ENCODE data around the gene MCAT. TPM values are rescaled to one million over a fixed set of nuclear protein-coding genes. Genes with fewer than 3 reads are reported as not detected.

The MCAT gene
- total RNA-seq, 2 experiments from 2014 or later, result 8.5 to 8.8 TPM

DNA sequence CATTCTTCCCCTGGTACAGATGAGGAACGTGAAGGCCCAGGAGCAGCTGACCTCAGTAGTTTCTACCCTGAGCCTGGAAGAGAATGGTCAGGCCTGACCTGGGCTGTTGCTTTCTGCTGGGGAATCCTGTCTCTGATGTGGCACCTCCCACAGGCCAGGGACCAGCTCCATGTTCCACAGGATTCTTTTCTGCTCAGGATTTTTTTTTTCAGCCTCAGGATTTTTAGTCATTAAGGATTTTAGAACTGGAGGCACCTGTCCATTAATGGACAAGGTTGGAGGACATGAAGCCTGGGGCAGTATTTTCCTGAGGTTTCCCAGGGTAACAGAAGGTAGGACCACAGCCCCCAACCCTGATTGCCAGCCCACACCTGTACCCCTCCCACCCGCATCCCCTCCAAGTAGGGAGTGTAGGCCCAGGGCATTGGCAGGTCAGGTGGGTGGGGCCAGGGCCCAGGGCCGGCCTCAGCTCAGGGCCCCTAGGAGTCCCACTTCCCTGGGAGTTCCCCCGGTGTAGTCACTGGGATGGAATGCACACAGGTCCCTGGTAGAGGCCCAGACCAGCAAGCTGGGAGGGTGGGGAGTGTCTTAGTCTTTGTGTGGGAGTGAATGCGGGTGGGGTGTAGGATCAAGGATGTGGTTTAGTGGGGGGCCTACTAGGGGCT is 16.6 kb downstream of the MCAT start:
- Mint-ChIP-seq H3K4me3 (no peak overlapping the region), H3K27me3 (no peaks in the 10 kb centered on the region), H3K9me3 (no peaks in the 10 kb centered on the region), H3K36me3 (ENCODE audit: low read depth) (no peaks in the 10 kb centered on the region), H3K4me1 (peaks cover 9% of the 10 kb centered on the region), H3K27ac (no peak overlapping the region)
- CTCF ChIA-PET, result interaction anchor here (0.6 kb wide), 1 partner anchor 482 kb away, joined by 3 read pairs; no protein-coding TSS in a partner anchor
- POLR2A ChIA-PET, result interaction anchor here (0.9 to 1.0 kb wide), 2 partner anchors 15 to 61 kb away, joined by 3 read pairs; no protein-coding TSS in a partner anchor
- DNase-seq, result no peak

DNA sequence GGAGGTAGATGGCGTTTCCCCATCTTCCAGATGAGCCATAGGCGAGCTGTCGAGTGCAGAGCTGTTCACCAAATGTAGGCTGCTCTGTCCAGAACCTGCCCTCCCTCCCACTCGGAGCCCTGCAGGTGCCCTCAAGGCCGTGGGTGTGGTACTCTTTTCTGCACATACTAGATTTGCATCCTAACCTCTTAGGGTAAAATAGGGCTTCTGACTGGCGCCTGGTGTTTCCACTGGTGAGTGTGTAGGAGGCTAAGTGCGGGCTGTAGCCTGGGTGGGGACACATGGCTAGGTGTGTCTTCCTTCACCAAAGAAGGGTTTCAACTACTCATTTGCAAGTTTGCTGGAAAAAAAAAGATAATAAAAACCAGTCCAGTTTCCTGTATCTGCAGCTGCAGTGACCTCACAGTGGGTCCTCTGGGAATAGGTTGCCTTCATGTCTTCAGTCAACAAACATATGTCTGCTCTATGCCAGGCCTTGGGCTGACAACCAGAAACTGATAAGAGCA is 24.2 kb downstream of the MCAT start:
- Mint-ChIP-seq H3K9me3 (no peaks in the 10 kb centered on the region), H3K27me3 (no peaks in the 10 kb centered on the region), H3K4me3 (no peak overlapping the region), H3K27ac (no peak overlapping the region), H3K36me3 (ENCODE audit: low read depth) (no peaks in the 10 kb centered on the region), H3K4me1 (peaks cover 9% of the 10 kb centered on the region)
- ChIA-PET POLR2A (no interaction called here), CTCF (no interaction called here)
- no peak for DNase-seq

DNA sequence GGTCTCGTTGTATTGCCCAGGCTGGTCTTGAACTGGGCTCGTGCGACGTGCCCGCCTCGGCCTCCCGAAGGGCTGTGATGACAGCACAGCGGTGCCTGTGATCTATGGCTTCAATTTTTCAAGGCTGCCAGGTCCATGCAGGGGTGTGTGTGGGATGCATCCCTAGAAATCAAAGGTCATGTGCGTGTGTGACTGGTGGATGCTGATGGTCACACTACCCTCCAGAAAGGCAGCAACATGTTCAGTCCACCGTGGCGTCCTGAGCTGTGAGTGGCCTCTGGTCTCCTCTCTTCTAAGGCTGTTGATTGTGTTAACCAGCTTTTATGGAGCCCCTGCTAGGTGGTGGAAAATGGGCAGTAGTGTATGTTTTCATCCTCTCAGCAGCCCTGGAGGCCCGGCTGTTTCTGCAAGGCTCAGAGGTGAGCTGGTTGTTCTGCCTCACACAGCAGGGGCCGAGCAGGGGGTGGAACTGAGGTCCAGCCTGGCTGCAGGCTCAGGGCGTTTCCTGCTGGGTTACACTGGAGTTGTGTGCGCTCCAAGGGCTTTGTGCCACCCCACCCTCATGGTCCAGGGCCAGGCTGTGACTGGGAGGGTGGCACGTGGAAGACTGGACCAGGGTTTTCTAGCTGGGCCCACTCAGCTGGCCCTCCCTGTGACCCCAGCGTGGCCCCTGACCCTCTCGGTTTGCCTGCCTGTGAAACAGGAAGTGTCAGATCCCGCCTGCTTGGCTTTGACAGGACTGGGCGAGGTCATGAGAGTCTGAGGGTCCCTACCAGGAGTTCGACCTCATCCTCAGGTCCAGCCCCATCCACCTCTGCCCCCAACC is 25.0 kb downstream of the MCAT start:
- no peak for DNase-seq
- no peaks in the 10 kb centered on the region for H3K9me3 Mint-ChIP-seq
- H3K27ac Mint-ChIP-seq, result no peak overlapping the region
- H3K4me3 Mint-ChIP-seq, result no peak overlapping the region
- H3K27me3 Mint-ChIP-seq, result peaks cover under 1% of the 10 kb centered on the region
- H3K4me1 Mint-ChIP-seq, result peaks cover 9% of the 10 kb centered on the region
- no peaks in the 10 kb centered on the region for H3K36me3 Mint-ChIP-seq (ENCODE audit: low read depth)
- POLR2A ChIA-PET, result interaction anchor here (1.1 kb wide), 1 partner anchor 503 kb away, joined by 3 read pairs; no protein-coding TSS in a partner anchor
- CTCF ChIA-PET, result interaction anchor here (0.6 kb wide), 1 partner anchor 29 kb away, joined by 3 read pairs; no protein-coding TSS in a partner anchor

DNA sequence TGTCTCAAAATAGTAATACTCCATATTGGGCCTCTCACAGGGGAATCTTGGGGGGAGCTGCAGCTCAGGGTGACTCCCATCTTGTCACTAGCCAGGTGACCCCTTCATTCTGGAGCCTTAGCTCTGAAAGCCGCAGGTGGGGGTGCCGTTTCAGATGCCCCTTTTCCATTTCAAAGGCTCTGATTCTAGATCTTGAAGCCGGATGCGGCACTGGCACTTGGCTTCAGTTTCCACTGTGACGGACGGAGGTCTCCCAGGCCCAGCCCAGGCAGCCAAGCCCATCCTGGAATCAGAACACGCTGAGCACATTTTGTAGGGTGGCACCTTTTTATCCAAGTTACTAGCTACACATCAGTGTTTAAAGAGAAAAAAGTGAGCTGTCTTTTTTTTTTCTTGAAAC is 26.3 kb downstream of the MCAT start:
- H3K36me3 Mint-ChIP-seq (ENCODE audit: low read depth), result no peaks in the 10 kb centered on the region
- H3K4me3 Mint-ChIP-seq, result no peak overlapping the region
- H3K9me3 Mint-ChIP-seq, result no peaks in the 10 kb centered on the region
- POLR2A ChIA-PET, result no interaction called here
- no peak overlapping the region for H3K27ac Mint-ChIP-seq
- no peak for DNase-seq
- CTCF ChIA-PET, result no interaction called here
- H3K4me1 Mint-ChIP-seq, result peaks cover 9% of the 10 kb centered on the region
- H3K27me3 Mint-ChIP-seq, result peaks cover 5% of the 10 kb centered on the region

DNA sequence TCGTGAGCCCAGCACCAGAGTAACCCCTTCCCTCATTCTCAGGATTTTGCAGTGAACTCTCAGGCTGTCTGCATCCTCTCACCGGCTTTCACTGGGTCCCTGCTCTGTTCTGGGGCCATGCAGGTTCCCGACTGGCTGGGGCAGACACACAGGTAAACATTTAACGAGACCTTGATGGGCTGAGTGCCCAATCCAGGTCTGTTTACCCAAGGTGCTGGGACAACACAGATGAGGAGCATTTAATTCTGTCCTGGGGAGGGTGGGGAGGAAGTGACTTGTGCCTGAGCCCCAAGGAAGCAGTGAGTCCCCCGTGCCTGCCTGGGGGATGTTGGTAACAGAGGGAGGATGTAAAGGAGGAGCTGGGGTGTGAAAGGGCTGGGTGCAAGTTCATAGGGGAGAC is 28.2 kb downstream of the MCAT start:
- Mint-ChIP-seq H3K4me1 (peaks cover 15% of the 10 kb centered on the region), H3K4me3 (no peak overlapping the region), H3K27ac (no peak overlapping the region), H3K27me3 (peaks cover 13% of the 10 kb centered on the region), H3K36me3 (ENCODE audit: low read depth) (no peaks in the 10 kb centered on the region), H3K9me3 (no peaks in the 10 kb centered on the region)
- CTCF ChIA-PET, result no interaction called here
- DNase-seq, result no peak
- POLR2A ChIA-PET, result no interaction called here

DNA sequence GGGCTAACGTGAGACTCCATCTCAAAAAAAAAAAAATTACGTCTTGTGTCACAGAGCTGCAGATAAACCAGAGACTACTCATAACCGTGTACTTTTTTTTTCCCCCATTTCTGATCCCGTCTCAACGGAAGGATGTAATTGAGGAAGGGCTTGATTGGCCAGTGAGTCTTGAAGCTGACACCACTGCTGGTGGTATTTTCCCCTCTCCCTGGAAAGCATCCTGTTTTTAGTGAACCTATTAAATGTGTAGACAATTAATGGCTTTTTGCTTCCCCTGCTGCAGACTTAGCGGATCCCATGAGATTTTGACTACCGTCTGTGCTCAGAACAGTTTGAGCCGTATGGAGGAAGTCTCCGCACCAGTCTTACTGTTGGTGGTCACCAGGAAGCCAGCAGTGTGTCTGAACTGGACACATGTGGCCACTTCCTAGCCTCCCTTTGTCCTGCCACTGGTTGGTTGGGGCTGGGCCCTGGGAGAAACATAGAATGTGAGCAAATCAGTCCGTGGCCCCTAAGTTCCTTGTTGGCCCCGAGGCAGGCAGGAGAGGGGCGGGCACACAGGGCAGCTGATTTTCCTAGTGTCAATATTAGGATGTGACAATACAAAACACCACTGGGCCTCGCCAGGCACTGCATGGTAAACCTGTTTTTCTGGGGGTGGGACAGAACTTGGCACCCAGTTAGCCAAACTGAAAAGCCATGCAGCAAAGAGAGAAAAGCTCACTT is 29.5 kb downstream of the MCAT start:
- Mint-ChIP-seq H3K27ac (no peak overlapping the region), H3K9me3 (no peaks in the 10 kb centered on the region), H3K4me1 (peaks cover 8% of the 10 kb centered on the region), H3K27me3 (peaks cover 22% of the 10 kb centered on the region), H3K4me3 (no peak overlapping the region), H3K36me3 (ENCODE audit: low read depth) (no peaks in the 10 kb centered on the region)
- POLR2A ChIA-PET, result no interaction called here
- DNase-seq, result no peak
- CTCF ChIA-PET, result no interaction called here

DNA sequence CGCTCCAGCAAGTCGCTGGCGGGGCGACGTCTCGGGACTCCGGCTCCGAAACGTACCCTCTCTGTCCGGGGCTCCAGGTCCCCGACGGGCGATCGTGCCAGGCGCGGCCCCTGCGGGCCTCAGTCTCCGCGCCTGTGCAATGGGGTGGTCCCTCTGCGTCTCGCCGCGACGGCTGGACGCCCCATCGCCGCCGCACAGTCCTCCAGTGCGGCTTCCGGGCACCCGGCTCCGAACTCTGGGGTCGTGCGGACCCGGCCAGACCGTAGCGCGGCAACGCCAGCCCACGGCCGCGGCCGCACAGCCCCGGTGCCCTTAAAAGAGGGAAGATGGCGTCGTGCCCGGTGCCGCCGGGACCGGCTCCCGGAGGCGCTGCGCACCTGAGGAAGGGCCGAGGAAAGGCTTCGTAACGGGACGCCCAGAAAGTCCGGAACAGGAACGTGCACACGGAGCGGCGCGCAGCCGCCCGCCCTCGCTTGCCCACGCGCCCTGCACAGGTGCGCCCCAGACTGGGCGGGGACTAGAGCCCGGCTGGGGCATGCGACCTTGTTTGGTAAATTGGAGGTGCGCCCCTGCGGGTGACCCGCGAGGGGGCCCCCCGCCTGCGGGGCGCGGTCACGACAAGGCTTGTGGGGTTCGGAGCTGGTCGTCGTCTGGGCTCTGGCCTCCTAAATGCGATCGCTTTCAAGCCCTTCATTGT is 32.1 kb downstream of the MCAT start:
- Mint-ChIP-seq H3K4me3 (peak overlapping the region; percentile 58), H3K27ac (no peak overlapping the region), H3K27me3 (peaks cover 22% of the 10 kb centered on the region), H3K4me1 (peaks cover 9% of the 10 kb centered on the region), H3K36me3 (ENCODE audit: low read depth) (no peaks in the 10 kb centered on the region), H3K9me3 (no peaks in the 10 kb centered on the region)
- ChIA-PET CTCF (interaction anchor here (1.2 to 1.4 kb wide), 3 partner anchors 26 to 42 kb away, joined by 3 to 5 read pairs (median 3); no protein-coding TSS in a partner anchor), POLR2A (interaction anchor here (0.6 to 1.4 kb wide), 3 partner anchors 16 to 76 kb away, joined by 3 read pairs; no protein-coding TSS in a partner anchor)
- DNase-seq, result peak; percentile 32

DNA sequence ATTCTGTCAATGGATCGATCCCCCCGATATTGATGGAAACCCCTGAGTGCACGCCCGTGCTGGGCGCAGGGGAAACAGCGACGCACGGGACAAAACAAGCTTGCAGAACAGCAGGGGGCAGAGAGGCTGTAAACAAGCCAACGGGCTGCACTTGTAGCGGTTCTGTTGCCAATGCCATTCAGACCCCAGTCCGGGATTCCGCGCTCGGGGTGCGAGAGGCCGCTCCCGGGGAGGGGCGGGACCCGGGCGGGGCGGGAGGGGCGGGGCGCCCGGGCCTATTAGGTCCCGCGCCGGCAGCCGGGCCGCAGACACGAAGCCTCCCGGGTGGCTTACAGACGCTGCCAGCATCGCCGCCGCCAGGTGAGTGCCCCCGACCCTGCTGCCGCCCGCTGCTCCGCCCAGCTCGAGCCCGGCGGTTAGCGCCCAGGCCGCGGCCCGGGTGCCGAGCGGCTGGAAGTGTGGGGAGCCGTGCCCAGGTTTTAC is 32.7 kb downstream of the MCAT start, which contains the start of gene BIK:
BIK (plus strand) TSS at position 307 of the 483 bp plus-strand sequence. CDS start 13,273 bp downstream, outside the sequence.
- POLR2A ChIA-PET, result interaction anchor here (0.6 kb wide), 1 partner anchor 77 kb away, joined by 3 read pairs; no protein-coding TSS in a partner anchor
- H3K27ac Mint-ChIP-seq, result no peak within 1 kb of the TSS
- no peaks in the 10 kb centered on the region for H3K9me3 Mint-ChIP-seq
- no peaks in the 10 kb centered on the region for H3K36me3 Mint-ChIP-seq (ENCODE audit: low read depth)
- peaks cover 22% of the 10 kb centered on the region for H3K27me3 Mint-ChIP-seq
- H3K4me3 Mint-ChIP-seq, result peak within 1 kb of the TSS; percentile 61
- peak; percentile 58 for DNase-seq
- CTCF ChIA-PET, result interaction anchor here (1.2 to 1.4 kb wide), 3 partner anchors 26 to 42 kb away, joined by 3 to 5 read pairs (median 3); no protein-coding TSS in a partner anchor
- H3K4me1 Mint-ChIP-seq, result peaks cover 9% of the 10 kb centered on the region

DNA sequence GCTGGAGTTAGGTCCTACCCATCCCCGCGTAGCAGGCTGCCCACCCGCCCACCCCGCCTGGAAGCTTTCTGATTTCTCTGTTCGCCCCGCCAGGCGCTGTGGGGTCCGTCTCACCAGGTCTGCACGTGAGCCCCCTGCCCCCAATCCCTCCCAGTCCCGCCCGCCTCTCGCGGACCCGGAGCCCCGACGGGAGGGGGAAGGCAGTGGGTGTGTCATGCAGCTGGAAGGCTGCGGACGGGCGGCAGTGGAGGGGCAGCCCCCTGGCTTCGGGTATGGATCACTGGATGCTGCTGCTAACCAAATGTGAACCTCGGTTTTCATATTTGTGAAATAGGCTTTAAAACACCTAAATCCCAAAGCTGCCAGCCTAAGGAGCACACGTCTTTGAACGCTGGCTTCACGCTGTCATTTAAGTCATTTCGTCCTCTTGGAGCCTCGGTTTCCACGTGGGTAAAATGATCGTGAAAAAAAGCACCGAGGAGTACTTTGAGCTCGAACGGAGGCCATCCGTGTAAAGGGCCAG is 33.2 kb downstream of the MCAT start:
- Mint-ChIP-seq H3K4me3 (peak overlapping the region; percentile 61), H3K4me1 (peaks cover 9% of the 10 kb centered on the region), H3K36me3 (ENCODE audit: low read depth) (no peaks in the 10 kb centered on the region), H3K27me3 (peaks cover 22% of the 10 kb centered on the region), H3K27ac (no peak overlapping the region), H3K9me3 (no peaks in the 10 kb centered on the region)
- ChIA-PET POLR2A (interaction anchor here (0.6 to 1.1 kb wide), 2 partner anchors 77 to 78 kb away, joined by 3 read pairs; no protein-coding TSS in a partner anchor), CTCF (interaction anchor here (1.2 to 1.4 kb wide), 3 partner anchors 27 to 43 kb away, joined by 3 to 5 read pairs (median 3); no protein-coding TSS in a partner anchor)
- DNase-seq, result no peak

DNA sequence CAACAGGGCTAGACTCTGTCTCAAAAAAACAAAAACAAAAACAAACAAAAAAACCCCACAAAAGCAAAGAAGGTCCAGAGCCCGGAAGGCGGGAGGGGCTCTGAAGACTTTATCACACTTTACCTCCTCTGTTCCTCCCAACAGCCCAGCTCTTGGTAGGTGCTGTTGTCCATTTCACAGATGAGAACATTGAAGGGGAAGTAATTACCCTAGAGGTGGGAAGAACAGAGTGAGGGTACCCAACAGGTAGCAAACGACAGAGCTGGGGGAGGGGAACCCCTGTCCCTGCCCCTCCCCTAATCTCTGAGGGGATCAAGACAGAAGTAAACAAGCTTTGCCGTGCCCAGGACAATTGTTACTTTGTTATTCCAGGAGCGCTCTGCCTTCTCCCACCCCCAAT is 33.7 kb downstream of the MCAT start:
- no peak for DNase-seq
- Mint-ChIP-seq H3K27ac (no peak overlapping the region), H3K9me3 (no peaks in the 10 kb centered on the region), H3K4me1 (peaks cover 10% of the 10 kb centered on the region), H3K27me3 (peaks cover 22% of the 10 kb centered on the region), H3K36me3 (ENCODE audit: low read depth) (no peaks in the 10 kb centered on the region), H3K4me3 (peak overlapping the region; percentile 7)
- ChIA-PET CTCF (interaction anchor here (1.2 to 1.4 kb wide), 3 partner anchors 27 to 43 kb away, joined by 3 to 5 read pairs (median 3); no protein-coding TSS in a partner anchor), POLR2A (interaction anchor here (1.1 kb wide), 1 partner anchor 78 kb away, joined by 3 read pairs; no protein-coding TSS in a partner anchor)

DNA sequence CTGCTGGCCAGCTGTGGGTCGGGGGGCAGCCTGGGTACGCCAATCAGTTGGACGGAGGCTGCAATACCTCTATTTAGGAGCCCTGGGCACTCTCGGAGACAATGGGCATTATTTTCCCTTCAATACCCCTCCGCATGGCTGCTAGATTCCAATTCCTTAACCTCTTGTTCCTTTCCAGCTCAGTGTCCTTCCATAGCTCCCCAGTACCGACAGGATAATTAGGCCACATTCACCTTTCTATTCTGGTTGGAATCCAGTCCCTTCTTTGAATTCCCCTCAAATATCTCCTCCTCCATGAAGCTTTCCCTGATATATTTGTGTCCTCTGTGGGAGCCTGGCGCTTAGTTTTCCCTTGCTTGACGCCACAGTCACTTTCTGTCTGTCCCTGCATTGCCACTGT is 36.9 kb downstream of the MCAT start:
- POLR2A ChIA-PET, result no interaction called here
- no peak overlapping the region for H3K27ac Mint-ChIP-seq
- CTCF ChIA-PET, result interaction anchor here (2.3 kb wide), 1 partner anchor 16 kb away, joined by 4 read pairs; no protein-coding TSS in a partner anchor

More for the DNA sequence above, 36.9 kb downstream of the MCAT start:
- H3K4me3 Mint-ChIP-seq, result no peak overlapping the region
- DNase-seq, result no peak
- no peaks in the 10 kb centered on the region for H3K36me3 Mint-ChIP-seq (ENCODE audit: low read depth)
- peaks cover 15% of the 10 kb centered on the region for H3K4me1 Mint-ChIP-seq
- no peaks in the 10 kb centered on the region for H3K9me3 Mint-ChIP-seq
- peaks cover 13% of the 10 kb centered on the region for H3K27me3 Mint-ChIP-seq
